Urothelium cell line (cell line): ENCODE data around the gene POLR2H.

Experiments used
- DNase-seq: peaks from one replicate; pipeline ENCODE4 v3.0.0; 2011; ENCODE audit warnings: low spot score, mixed read lengths
- FAIRE-seq: peaks from 2 replicates; lab custom pipeline; 2011; peaks lifted over from hg19 to GRCh38; lab: Jason Lieb, UNC

POLR2H gene

DNA sequence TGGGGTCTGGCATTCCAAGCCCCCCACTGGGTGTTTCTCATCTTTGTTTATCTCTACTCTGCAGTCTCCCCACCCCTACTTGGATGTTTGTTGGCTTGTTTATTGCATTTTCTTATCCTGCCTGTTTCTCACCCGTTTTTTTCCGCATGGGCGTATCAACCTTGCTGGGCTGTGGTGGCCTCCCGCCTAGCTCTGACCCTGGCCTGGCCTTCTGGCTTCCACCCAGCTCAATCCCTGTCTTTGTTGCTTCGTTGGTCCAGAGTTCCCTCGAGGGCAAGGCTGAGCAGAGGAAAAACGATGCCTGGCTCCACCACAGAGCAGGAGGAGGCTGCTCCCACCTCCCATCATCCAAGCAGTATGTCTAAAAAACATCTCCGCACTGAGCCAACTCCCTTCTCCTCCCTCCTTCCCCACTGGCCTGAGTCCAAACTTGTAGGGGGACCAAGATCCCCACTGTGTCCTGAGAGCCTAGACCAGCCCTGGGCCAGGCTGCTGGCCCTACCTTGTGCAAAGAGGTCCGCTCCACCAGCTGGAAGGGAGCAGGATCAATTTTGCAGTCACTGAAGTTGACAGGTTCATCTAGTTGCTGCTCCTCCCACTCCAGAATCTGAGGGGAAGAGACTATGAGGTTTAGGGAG, 9.9 kb upstream of the POLR2H start:
- no peak for DNase-seq
- FAIRE-seq: no peak

DNA sequence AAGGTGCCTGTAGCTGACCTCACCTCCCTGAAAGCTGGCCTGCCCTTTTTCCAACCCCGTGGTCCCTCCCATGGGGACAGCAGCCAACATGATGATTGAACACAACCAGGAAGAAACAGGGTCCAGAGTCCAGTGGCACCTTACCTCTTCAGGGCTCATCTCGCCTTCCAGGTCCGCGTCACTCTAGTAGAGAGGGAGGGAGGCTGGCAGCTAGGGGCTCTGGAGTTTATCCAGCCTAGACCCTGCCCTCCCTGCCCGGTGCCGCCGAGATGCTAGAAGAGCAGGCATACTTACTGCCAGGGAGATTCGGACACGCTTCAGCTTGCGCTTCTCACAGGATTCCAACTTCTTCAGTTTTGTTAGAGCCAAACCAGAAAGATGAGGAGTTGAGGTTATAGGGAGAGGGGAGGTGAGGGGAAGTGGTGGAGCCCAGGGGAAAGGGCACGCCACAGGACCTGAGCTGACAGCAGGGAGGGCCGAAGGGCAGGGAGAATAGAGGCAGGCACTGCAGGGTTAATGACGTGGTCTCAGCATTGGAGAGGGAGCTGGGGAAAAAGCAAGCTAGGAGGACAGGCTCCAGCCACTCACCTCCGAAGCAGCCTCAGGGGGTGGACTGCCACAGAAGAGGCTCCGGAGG, 9.2 kb upstream of the POLR2H start:
- FAIRE-seq (no peak), DNase-seq (no peak)

DNA sequence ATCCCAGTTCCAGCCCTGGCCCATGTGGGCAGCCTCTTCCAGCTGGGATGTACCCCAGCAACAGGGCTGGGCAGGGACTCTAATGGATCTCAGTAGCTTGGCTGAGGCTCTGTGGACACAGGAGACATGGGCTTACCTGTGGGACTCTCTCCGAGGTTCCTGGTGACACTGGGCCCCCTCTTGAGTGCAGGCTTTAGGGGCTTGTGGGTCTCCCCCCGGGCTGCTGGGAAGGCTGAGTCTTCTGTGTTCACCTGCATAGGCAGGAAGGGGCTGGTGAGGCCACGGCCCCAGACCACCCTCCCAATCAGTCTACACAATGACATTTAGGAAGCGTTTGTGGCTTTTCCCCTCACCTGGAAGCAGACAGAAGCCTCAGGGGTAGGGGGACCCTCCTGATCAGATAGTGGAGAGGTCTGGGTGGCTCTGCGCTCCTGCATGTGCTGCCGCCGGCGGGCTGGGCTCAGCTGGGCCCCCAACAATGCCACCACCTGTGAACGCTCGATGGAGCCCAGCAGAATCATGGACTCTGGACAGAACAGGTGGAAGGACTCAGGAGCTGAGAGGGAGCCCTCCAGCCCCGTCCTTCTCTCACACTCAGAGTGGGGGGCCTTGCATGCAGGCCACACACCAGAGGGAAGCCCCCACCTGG, 8.5 kb upstream of the POLR2H start:
- FAIRE-seq (no peak), DNase-seq (no peak)

DNA sequence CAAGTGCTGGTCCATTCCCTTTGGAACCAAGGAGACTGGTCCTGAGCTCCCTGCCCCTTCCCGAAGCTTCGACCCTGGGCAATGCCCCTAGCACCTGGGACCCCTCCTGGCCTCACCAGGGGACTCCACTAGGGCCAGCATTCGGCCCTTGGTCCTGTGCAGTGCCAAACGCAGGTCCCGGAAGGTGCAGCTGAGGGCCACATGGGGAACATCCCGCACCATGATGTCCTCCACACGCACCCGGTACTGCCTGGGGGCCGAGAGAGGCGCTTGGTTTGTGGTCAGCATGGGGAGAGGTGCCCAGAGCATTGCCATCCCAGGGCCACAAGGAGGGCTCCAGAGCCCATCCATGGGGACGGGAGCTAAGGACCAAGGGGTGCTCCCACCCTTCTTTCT, 8.0 kb upstream of the POLR2H start:
- no peak for DNase-seq
- FAIRE-seq: no peak

DNA sequence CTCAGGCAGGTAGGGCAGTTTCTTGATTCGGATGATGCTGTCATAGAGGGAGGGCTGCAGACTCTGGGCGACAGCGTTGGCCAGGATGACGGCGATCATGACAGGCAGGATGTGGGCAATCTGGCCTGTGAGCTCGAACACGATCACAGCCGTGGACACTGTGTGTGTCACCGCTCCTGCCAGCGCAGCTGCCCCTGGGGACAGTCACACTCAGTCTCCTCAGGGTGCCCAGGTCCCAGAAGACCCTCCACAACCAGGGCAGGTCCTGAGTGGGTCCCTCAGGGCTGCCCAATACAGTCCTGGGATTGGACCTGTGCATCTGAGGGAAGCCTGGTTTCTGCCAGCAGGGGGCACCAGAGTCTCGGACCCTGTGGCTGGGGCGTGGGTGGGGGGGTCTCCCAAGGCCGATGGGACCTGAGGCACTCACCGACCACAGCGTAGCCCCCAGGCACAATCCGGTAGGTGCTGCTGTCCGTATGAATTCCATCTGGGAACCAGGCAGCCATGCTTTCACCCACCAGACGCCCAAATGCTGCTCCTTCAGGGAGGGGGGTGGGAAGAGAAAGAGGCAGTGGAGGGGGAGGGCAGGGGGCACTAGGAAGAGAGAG, 7.3 kb upstream of the POLR2H start:
- peak; percentile 72 for FAIRE-seq

DNA sequence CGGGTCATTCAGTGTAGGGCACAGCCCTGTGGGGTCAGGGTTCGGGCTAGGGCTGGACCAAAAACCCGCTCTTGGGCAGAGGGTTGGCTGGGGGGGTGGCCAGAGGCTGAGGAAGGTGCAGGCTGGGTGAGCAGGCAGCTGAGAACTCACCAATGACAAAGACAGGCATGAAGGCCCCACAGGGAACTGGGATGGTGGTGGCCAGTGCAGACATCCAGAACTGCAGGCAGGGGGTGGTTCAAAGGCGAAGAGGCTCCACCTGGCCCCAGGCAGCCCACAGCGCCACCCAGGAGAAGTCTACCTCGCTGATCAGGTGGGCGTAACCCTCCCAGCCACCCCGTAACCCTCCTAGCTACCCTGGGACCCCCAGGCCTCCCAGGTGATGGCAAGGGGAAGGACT, 6.8 kb upstream of the POLR2H start:
- DNase-seq (no peak), FAIRE-seq (no peak)

More for the DNA sequence above, 7.3 kb upstream of the POLR2H start:
- peak; percentile 66 for DNase-seq

DNA sequence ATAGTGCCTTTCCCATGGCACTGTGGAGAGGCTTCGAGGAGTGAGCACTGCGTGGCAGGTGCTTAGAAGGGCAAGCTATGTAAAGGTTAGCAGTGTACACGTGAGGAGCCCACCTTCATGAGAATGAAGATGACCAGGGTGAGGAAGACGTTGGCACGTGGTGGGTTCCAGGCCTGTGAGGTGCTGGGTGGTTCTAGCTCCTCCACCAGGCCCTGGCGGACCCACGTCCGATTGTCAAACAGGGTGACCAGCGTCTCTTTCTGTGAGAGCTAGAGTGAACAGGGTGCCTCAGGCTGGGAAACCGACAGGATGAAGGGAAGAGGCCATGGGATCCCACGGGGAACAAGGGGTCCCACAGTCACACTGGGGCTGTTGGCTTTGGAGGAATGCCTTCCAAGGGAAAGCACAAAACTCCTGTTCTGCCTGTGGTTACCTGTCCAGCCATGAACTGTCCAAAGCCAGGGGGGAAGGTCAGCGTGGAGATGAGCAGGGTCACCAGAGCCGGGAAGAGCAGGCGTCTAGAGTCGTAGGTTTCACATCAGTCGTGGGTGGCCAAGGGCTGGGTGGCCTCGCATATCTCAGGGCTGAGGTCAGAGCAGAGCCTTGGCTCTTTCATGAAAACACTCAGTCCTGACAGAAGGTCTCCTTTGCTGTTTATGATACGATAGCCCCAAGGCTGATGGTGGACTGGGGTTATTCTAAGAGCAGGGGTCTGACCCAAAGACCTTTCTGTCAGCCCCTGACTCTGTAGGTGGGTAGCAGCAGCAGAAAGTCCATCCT, 6.1 kb upstream of the POLR2H start:
- DNase-seq: no peak
- peak; percentile 68 for FAIRE-seq

DNA sequence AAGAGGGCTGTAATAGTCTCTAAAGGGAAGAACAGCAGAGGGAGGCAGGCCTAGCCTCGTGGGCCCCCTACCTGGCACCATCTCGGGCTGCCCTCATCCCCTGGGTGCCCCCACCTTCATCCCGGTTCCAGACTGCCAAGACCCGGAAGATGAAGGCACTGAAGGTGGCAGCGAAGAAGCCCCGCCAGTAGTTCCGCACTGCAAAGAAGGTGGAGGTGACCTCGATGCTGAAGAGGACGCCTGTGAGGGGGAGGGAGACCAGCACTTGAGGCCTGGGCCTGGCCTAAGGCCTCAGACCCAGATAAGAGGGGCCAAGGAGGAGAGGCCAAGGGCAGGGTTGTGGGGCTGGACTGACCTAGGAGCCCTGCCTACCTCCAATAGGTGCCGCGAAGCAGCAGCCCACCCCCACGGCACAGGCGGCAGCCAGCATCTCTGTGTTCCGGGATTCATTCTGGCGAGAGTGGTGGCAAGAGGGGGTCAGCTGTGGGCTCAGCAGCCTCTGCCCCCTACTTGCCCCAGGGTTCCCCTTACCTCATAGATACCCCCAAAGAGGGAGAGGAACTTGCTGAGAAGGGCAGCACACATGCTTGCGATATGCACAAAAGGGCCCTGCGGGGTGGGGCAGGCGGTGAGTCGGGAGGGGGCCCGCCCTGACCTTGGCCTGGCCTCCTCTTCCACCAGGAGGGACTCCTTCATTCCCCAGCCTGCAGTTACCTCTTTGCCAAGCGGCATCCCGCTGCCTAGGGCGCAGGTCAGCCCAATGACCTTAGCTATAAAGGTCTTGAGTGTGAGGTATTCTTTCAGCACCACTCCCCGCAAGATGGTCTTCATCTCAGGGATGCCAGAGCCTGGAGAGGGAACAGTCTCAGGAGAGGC, 4.0 kb upstream of the POLR2H start:
- DNase-seq (no peak), FAIRE-seq (no peak)

DNA sequence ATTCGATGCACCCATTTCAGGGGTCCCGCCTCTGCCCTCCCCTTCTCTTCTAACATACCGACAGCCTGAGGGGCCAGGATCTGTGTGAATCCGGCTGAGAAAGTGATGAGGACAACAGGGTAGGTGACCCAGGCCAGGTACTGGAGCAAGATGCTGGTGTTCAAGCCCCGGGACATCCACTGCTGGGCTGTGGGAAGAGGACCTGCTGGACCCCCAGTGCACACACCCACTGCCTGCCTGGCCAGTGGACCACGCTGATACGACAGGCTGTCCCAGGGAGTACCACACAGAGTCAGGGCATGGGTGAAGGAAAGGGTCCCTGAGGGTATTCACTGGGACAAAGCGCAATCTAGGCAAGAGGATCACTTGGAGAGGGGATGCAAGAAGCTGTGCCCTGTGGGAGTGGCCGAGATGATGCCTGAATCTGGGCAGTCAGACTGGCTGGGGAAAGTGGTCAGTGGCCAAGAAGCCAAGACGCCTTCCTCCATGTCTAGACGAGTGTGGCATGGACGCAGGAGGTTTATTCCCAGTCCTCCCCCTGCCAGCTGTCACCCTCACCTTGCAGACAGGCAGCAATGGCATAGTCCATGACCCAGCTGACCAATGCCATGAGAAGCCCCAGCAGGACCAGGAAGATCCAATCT, 3.3 kb upstream of the POLR2H start:
- no peak for FAIRE-seq
- no peak for DNase-seq

DNA sequence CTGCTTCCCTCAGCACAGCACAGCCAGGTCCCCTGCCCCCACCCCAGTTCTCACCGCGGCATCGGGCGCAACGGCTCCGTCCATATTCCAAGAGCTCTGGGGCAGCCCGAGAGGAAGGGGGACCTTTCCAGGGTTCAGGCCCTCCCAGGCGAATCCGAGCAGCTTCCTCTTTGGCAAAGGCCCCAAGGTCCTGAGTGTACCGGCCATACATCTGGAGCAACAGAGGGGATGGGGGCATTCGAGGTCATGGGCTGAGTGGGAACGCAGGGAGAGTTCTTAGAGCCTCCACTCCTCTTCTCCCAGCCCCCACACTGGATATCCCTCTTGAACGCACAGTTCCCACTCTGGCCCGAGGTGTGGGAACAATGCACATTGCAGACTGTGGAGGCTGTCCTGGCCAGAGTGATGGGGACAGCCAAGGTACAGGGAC, 2.6 kb upstream of the POLR2H start:
- DNase-seq (no peak), FAIRE-seq (no peak)

DNA sequence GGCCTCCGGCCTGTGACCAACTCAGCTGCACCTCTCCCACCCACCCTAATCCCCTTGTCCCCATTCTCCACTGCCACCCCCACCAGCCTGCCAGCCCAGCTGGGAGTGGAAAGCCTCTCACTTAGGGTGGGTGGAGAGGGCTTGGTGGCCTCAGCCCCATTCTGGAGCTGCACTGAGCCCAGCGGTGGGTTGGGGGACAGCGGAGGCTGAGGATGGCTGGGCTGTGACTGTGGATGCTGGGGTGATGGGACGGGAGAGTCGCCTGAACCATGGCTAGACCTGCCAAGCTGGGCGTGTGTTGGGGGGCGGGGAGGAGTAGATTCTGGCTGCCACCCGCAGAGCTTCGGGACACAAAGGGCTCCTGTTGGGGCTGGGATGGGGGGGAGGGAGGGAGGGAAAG, 1.9 kb upstream of the POLR2H start:
- DNase-seq (no peak), FAIRE-seq (peak; percentile 61)

DNA sequence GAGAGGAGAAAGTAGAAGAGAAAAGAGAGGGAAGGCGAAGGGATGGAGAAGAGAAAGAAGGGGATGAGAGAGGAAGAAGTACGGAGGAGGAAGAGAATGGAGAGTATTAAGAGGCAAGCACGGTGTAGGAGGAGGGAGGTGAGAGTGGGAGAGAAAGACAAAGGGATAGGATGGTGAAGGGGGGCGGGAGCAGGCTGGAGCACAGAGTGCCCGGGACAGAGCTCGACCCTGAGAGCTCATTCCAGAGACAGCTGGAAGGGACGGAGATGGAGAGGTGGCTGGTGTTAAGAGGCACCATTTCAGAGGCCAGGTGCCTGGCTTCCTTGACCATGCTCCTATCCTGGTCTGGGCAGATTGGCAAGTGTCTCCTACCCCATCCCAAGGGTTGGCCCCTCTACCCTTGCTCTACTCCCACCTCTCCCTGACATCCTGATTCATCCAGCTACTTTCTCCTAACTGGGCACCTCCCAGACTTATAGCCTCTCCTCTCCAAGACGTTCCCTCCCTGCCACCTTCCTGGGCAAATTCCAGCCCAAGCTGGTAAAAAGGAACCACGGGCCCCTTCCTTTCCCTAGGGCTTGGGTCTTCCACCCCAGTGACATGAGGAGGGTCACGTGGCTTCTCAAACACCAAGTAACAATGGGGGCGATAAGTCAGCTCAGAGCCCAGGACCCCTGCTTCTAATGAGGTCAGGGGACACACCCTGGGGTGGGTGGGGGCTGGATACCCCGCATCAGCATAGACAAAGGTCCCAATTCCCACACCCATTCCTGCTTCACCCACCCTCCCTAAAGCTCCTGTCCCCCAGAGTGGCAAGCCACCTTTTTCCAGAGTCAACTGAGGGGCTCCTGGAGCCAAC, 1.2 kb upstream of the POLR2H start:
- no peak for DNase-seq
- no peak for FAIRE-seq

DNA sequence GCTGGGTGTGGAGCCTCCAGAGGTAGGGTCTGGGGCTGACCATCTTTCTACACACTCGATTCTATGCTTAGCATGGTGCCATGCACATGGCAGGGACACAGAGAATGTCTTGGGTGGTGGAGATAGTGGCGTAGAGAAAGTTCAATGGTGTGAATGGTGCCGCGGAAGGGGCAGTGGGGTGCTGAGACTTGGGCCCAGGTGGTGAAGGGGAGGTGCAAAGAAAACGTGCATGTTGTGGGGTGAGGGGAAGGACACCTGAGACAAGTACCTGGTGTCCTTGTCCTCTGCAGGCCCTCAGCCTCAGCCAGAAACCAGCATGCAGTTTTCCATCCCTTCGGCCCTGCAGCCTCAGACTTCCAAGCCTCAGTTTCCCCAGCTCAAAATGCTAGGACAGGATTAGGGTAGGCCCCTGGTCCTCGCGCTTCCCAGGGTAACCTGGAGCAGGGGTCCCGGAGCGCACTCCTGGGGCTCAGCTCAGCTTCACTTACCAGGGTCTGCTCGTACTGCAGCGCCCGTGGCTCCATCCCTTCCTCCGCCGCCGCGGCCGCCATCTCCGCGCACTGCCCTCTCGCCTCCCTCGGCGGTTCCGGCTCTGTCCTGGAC, 480 bp upstream of the POLR2H start:
- FAIRE-seq (no peak), DNase-seq (no peak)

DNA sequence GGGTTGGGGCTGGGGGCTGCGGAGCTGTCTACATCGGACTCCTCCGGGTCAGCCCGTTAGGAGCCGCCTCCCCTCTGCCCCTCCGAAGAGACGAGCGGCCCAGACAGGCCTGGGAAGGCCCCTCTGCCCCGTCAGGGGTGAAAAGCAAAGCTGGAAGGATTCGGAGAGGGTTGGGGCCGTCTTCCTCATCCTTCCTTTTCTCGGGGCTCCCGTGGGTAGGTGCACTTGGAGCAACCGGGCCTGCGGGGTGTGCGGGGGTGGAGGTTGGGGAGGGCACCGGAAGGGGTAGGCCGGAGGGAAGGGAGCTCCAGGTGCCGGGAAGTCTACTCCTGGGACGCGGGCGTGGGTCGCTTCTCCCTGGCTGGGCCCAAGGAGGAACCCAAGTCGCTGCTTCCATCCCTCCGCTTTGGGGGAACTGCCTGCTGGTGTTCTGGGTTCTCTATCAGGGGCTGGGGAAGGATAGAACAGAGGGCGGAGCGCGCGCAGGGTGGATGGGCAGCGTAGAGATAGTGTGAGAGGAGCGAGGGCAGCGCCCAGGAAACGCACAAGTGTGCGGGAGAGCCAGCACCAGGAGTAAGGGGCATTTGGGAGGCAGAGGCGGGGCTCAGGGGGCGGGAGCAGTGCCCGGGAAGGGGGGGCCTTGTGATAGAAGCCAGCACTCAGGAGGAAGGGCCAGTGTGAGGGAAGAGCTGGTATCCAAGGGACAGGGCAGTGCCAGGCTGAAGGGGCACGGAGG, 590 bp downstream of the POLR2H start:
- peak; percentile 40 for FAIRE-seq
- peak; percentile 71 for DNase-seq

DNA sequence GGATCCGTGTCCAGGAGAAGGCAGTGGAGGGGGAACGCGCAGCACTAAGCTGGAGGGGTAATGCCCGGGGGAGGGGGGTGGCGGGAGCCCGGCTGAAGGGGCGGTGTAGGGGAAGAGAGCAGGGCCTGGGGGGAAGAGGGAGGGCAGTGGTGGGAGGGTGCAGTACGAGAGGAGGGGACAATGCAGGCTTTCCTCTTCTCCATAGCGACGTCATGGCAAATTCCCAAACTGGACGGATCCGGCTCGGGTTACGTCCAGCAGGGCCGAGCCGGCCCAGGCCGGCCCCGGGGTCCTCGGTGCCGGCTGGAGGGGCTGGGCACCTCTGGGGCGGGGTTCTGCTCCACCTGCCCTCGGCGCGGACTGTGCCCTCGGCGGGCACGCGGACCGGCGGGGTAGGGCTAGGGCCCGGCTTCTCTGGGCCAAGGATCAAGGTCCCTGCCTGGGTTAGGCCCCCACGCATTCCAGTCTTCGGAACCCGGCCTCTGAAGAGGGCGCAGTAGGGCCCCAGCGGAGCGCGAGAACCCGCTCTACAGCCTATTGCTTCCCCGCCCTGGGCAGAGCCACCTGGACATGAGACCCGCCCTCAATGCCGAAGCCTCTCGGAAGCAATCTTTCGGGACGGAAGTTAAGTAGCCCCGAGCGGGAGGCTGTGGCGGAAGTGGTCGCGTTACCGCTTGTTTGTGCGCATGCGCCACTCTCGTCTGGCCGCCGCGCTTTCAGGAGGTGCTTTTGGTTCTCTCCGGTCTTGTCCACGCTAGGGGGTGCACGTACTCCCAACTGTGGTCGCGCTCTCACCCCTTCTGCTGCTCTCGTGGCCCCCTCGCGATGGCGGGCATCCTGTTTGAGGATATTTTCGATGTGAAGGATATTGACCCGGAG, 1.4 kb downstream of the POLR2H start:
- FAIRE-seq (peak; percentile 97), DNase-seq (peak; percentile 98)

DNA sequence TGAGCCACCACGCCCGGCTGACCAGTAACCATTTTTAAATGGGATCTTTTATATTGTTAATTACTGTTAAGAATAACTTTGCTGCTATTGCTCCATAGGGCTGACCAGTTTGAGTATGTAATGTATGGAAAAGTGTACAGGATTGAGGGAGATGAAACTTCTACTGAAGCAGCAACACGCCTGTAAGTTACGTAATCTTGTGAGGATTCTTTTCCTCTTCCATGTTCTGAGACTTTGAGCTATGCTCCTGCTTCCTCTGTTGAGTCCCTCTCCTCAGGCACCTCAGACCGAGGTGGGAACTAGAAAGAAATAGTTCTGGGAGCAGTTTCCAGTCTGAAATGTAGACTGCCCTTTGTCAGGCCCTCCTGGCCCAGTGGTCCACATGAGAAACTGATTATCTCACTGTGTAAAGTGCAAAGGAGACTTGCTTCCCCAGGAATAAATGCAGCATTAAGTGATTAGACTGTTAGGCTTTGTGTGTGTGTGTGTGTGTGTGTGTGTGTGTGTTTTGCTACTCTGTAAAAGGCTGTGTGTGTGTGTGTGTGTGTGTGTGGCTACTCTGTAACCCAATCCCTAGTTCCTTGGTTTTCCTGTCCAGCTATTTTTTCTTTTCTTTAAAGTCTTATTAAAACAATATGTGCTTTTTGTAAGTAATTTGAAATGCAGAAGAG, 5.2 kb downstream of the POLR2H start:
- FAIRE-seq (no peak), DNase-seq (no peak)
